Measurements from ENCODE around the gene CAPN7. TPM values are rescaled to one million over a fixed set of nuclear protein-coding genes. Genes with fewer than 3 reads are reported as not detected.

Gene CAPN7
- total RNA-seq, 1 experiment from 2014 or later, result 40.3 TPM

DNA sequence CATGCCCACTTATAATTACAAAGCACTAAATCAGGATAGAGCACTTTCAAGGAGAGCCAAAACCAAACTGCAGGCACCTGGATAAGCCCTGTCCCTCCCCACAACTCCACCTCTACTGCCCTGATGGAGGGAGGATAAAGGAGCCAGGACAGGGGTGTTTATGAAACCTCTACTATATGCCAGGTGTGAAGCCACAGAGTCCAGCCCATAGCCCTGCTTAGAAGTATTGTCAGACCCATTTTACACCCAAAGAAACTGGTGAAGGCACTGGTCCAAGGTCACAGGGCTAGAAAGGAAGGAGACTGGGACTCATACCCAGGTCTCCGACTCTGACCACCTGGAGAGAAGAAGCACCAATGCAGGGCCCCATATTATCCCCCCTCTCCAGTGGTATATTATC, 77.7 kb downstream of the CAPN7 start:
- intact Hi-C loops (cut with micrococcal nuclease; ENCODE audit: unreplicated experiment), result no loop called here
- H3K27me3 Mint-ChIP-seq (ENCODE audit: insufficient read depth, unreplicated experiment), result no peaks in the 10 kb centered on the region
- Histone ChIP-seq H3K4me3 (ENCODE audit: low read depth, low read length) (no peak overlapping the region), H3K9me3 (no peaks in the 10 kb centered on the region), H3K36me3 (ENCODE audit: control insufficient read depth, insufficient read depth, low read length) (no peaks in the 10 kb centered on the region), H3K4me1 (peaks cover 13% of the 10 kb centered on the region), H3K27me3 (replicated peaks; ENCODE audit: control insufficient read depth, insufficient read depth, low read length) (no peaks in the 10 kb centered on the region)
- no peak for DNase-seq
- POLR2A ChIA-PET, result no interaction called here
- no peaks in the 10 kb centered on the region for H3K9me3 Mint-ChIP-seq (ENCODE audit: unreplicated experiment)
- CTCF ChIA-PET, result no interaction called here
- H3K4me1 Mint-ChIP-seq (ENCODE audit: low read depth, unreplicated experiment), result peaks cover 24% of the 10 kb centered on the region
- TF ChIP-seq, protein P1, sequence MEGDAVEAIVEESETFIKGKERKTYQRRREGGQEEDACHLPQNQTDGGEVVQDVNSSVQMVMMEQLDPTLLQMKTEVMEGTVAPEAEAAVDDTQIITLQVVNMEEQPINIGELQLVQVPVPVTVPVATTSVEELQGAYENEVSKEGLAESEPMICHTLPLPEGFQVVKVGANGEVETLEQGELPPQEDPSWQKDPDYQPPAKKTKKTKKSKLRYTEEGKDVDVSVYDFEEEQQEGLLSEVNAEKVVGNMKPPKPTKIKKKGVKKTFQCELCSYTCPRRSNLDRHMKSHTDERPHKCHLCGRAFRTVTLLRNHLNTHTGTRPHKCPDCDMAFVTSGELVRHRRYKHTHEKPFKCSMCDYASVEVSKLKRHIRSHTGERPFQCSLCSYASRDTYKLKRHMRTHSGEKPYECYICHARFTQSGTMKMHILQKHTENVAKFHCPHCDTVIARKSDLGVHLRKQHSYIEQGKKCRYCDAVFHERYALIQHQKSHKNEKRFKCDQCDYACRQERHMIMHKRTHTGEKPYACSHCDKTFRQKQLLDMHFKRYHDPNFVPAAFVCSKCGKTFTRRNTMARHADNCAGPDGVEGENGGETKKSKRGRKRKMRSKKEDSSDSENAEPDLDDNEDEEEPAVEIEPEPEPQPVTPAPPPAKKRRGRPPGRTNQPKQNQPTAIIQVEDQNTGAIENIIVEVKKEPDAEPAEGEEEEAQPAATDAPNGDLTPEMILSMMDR (IDR thresholded peaks at IDR 0.05; ENCODE audit: insufficient read depth in 1 of 2, low read depth in 1 of 2, low read length in 1 of 2, severe bottlenecking in 1 of 2, unreplicated experiment in 1 of 2), result no peak
- H3K27ac Mint-ChIP-seq (ENCODE audit: unreplicated experiment), result no peak overlapping the region
- no peak overlapping the region for H3K4me3 Mint-ChIP-seq (ENCODE audit: unreplicated experiment)
- peaks cover 18% of the 10 kb centered on the region for H3K36me3 Mint-ChIP-seq (ENCODE audit: insufficient read depth, unreplicated experiment)
- BruUV-seq (replicated peaks), result no TSS peak

GRCh38 chr3:15284121-15284889, 78.3 kb downstream of the CAPN7 start:
- Mint-ChIP-seq H3K27me3 (ENCODE audit: insufficient read depth, unreplicated experiment) (no peaks in the 10 kb centered on the region), H3K36me3 (ENCODE audit: insufficient read depth, unreplicated experiment) (peaks cover 24% of the 10 kb centered on the region), H3K27ac (ENCODE audit: unreplicated experiment) (no peak overlapping the region), H3K9me3 (ENCODE audit: unreplicated experiment) (no peaks in the 10 kb centered on the region), H3K4me3 (ENCODE audit: unreplicated experiment) (no peak overlapping the region), H3K4me1 (ENCODE audit: low read depth, unreplicated experiment) (peaks cover 20% of the 10 kb centered on the region)
- Histone ChIP-seq H3K36me3 (ENCODE audit: control insufficient read depth, insufficient read depth, low read length) (no peaks in the 10 kb centered on the region), H3K9me3 (no peaks in the 10 kb centered on the region), H3K4me1 (peaks cover 13% of the 10 kb centered on the region), H3K4me3 (ENCODE audit: low read depth, low read length) (no peak overlapping the region), H3K27me3 (replicated peaks; ENCODE audit: control insufficient read depth, insufficient read depth, low read length) (no peaks in the 10 kb centered on the region)
- no peak for DNase-seq
- TF ChIP-seq, protein P1 (IDR thresholded peaks at IDR 0.05; ENCODE audit: insufficient read depth in 1 of 2, low read depth in 1 of 2, low read length in 1 of 2, severe bottlenecking in 1 of 2, unreplicated experiment in 1 of 2), result no peak
- no TSS peak for BruUV-seq (replicated peaks)
- ChIA-PET CTCF (no interaction called here), POLR2A (no interaction called here)
- intact Hi-C loops (cut with micrococcal nuclease; ENCODE audit: unreplicated experiment), result no loop called here

DNA sequence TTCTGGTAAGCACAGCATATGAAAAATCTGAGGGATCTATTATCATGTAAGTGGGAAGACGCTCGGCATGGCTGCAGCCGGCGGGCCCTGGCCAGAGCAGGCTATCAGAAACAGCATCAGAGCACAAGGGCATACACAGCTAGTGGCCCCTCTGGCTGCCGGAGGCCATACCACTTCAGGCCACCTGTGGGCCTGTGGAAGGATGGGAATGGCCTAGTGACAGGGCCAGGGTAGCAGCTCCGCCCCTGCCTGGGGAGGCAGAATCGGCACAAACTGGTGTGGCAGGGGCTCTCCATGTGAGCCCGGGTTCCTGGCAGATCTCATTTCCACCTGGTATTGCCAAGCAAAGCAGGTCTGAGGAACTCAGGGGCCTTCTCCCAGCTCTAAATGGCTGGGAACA, 80.0 kb downstream of the CAPN7 start:
- no TSS peak for BruUV-seq (replicated peaks)
- Mint-ChIP-seq H3K36me3 (ENCODE audit: insufficient read depth, unreplicated experiment) (peaks cover 25% of the 10 kb centered on the region), H3K27ac (ENCODE audit: unreplicated experiment) (no peak overlapping the region), H3K4me1 (ENCODE audit: low read depth, unreplicated experiment) (peaks cover 7% of the 10 kb centered on the region), H3K4me3 (ENCODE audit: unreplicated experiment) (no peak overlapping the region), H3K9me3 (ENCODE audit: unreplicated experiment) (no peaks in the 10 kb centered on the region), H3K27me3 (ENCODE audit: insufficient read depth, unreplicated experiment) (no peaks in the 10 kb centered on the region)
- TF ChIP-seq, protein P1 (IDR thresholded peaks at IDR 0.05; ENCODE audit: insufficient read depth in 1 of 2, low read depth in 1 of 2, low read length in 1 of 2, severe bottlenecking in 1 of 2, unreplicated experiment in 1 of 2), result no peak
- POLR2A ChIA-PET, result no interaction called here
- no peak for DNase-seq
- peaks cover 8% of the 10 kb centered on the region for H3K4me1 ChIP-seq
- no peaks in the 10 kb centered on the region for H3K9me3 ChIP-seq
- H3K36me3 ChIP-seq (ENCODE audit: control insufficient read depth, insufficient read depth, low read length), result no peaks in the 10 kb centered on the region
- no peak overlapping the region for H3K4me3 ChIP-seq (ENCODE audit: low read depth, low read length)
- H3K27me3 ChIP-seq (replicated peaks; ENCODE audit: control insufficient read depth, insufficient read depth, low read length), result no peaks in the 10 kb centered on the region
- CTCF ChIA-PET, result interaction anchor here (0.5 kb wide), 1 partner anchor 60 kb away, joined by 3 read pairs; no protein-coding TSS in a partner anchor
- intact Hi-C loops (cut with micrococcal nuclease; ENCODE audit: unreplicated experiment), result loop anchor here (2.0 kb wide), 1 partner anchor 19 kb away; no protein-coding TSS in a partner anchor

Measured in Caco-2 (cell line).